Endothelial cell of umbilical vein (primary cell): ENCODE results near the gene ZNF385C. TPM values are rescaled to one million over a fixed set of nuclear protein-coding genes. Genes with fewer than 3 reads are reported as not detected.

Experiments used
- BruUV-seq: library from RNA; stranded (reverse); fragments of 400-500 nt; replicated peaks from 2 replicates; lab custom pipeline; 2021; lab: Mats Ljungman, UMichigan
- CTCF ChIA-PET: fragments of 300-600, 350-600 bp; sonication (Branson Sonifier 250); formaldehyde crosslinking; loops from one replicate; lab custom pipeline; 2021; ENCODE audit warnings: antibody characterized with exemption, inconsistent platforms; lab: Charles Lee
- POLR2A ChIA-PET: fragments of 300-600, 350-600 bp; sonication (Branson Sonifier 250); formaldehyde crosslinking; loops from one replicate; lab custom pipeline; 2021; ENCODE audit warnings: antibody characterized with exemption, inconsistent platforms; lab: Charles Lee
- DNase-seq: peaks from one replicate; pipeline ENCODE4 v3.0.0-alpha.2; 2011; ENCODE audit warnings: low read depth, low spot score
- FAIRE-seq: peaks from 2 replicates; lab custom pipeline; 2011; peaks lifted over from hg19 to GRCh38; lab: Jason Lieb, UNC
- H2AFZ ChIP-seq: 2 replicates; pipeline ENCODE4 v1.6.0; 2012; ENCODE audit warnings: low read depth, low read length, control low read depth, inconsistent platforms
- H3K27ac ChIP-seq: 2 replicates; pipeline ENCODE4 v1.5.1; 2011; ENCODE audit warnings: low read depth, mild to moderate bottlenecking, control low read depth, low read length, moderate library complexity; ENCODE audit not compliant: insufficient read depth
- H3K27me3 ChIP-seq, 2 experiments: 2 replicates each; pipeline versions ENCODE4 v1.6.0 to v1.6.1; 2011; ENCODE audit warnings: low read length in 2 of 2, mixed read lengths in 1 of 2; ENCODE audit not compliant: control insufficient read depth in 2 of 2, insufficient read depth in 2 of 2
- H3K36me3 ChIP-seq, 2 experiments: 2 replicates in 1 of 2; 3 replicates in 1 of 2; pipeline ENCODE4 v1.5.1; 2011; ENCODE audit warnings: low read length in 2 of 2, mild to moderate bottlenecking in 1 of 2, moderate library complexity in 1 of 2; ENCODE audit not compliant: control insufficient read depth in 2 of 2, insufficient read depth in 2 of 2; ENCODE audit errors: extremely low read depth in 1 of 2
- H3K4me1 ChIP-seq: 3 replicates; pipeline ENCODE4 v1.5.1; 2011; ENCODE audit warnings: mild to moderate bottlenecking, low read length; ENCODE audit not compliant: control insufficient read depth, insufficient read depth; ENCODE audit errors: extremely low read depth
- H3K4me2 ChIP-seq: 2 replicates; pipeline ENCODE4 v1.6.1; 2011; ENCODE audit warnings: low read length, control low read depth, mixed read lengths; ENCODE audit not compliant: insufficient read depth
- H3K4me3 ChIP-seq, 3 experiments: fragments of 200-600 bp in 1 of 3; sonication (generic), shearing (Covaris generic) in 1 of 3; replicated peaks in 1 of 3; 2 replicates each; pipeline ENCODE4 v1.5.1; 2011 to 2016; ENCODE audit warnings: control low read depth in 3 of 3, low read length in 3 of 3, mild to moderate bottlenecking in 2 of 3, inconsistent platforms in 1 of 3, low read depth in 1 of 3, moderate library complexity in 1 of 3; ENCODE audit not compliant: insufficient read depth in 1 of 3
- H3K79me2 ChIP-seq: 2 replicates; pipeline ENCODE4 v1.6.0; 2012; ENCODE audit warnings: low read length, inconsistent platforms; ENCODE audit not compliant: control insufficient read depth, insufficient read depth
- H3K9ac ChIP-seq: replicated peaks from 2 replicates; pipeline ENCODE3; 2011; ENCODE audit warnings: low read length, control low read depth; ENCODE audit not compliant: insufficient read depth; ENCODE audit errors: extremely low read depth
- H3K9me1 ChIP-seq: replicated peaks from 3 replicates; pipeline ENCODE4 v1.6.0; 2011; ENCODE audit warnings: mild to moderate bottlenecking, low read length; ENCODE audit not compliant: control insufficient read depth, insufficient read depth; ENCODE audit errors: extremely low read depth
- H3K9me3 ChIP-seq: replicated peaks from 2 replicates; pipeline ENCODE4 v1.5.1; 2012; ENCODE audit warnings: low read length, inconsistent platforms; ENCODE audit not compliant: control insufficient read depth, insufficient read depth
- H4K20me1 ChIP-seq: replicated peaks from 2 replicates; pipeline ENCODE3; 2011; ENCODE audit warnings: mild to moderate bottlenecking, low read length; ENCODE audit not compliant: control insufficient read depth, insufficient read depth; ENCODE audit errors: extremely low read depth
- EZH2 ChIP-seq: IDR thresholded peaks from 2 replicates; pipeline ENCODE4 v1.6.1; 2012; ENCODE audit warnings: borderline replicate concordance, low read depth, mild to moderate bottlenecking, moderate library complexity, low read length, inconsistent platforms; ENCODE audit not compliant: severe bottlenecking
- FOS ChIP-seq: IDR thresholded peaks from 2 replicates; pipeline ENCODE4 v1.6.1; 2011; ENCODE audit warnings: mild to moderate bottlenecking, low read length, moderate library complexity, borderline replicate concordance; ENCODE audit not compliant: insufficient read depth
- GATA2 ChIP-seq: IDR thresholded peaks from 2 replicates; pipeline ENCODE4 v1.7.0; 2011; ENCODE audit warnings: low read depth, mild to moderate bottlenecking, moderate library complexity, mixed read lengths, low read length; ENCODE audit not compliant: insufficient read length, insufficient read depth
- JUN ChIP-seq: IDR thresholded peaks from 2 replicates; pipeline ENCODE4 v1.6.1; 2011; ENCODE audit warnings: borderline replicate concordance, low read depth; ENCODE audit not compliant: insufficient read length, insufficient read depth
- MAX ChIP-seq: IDR thresholded peaks from 2 replicates; pipeline ENCODE4 v1.6.1; 2011; ENCODE audit not compliant: insufficient read depth, insufficient read length
- MYC ChIP-seq: IDR thresholded peaks from one replicate; pipeline ENCODE4 v1.6.1; 2011; ENCODE audit warnings: mild to moderate bottlenecking, low read depth, low read length
- POLR2A ChIP-seq: IDR thresholded peaks from 2 replicates; pipeline ENCODE4 v1.6.1; 2012; ENCODE audit warnings: low read depth, mild to moderate bottlenecking, control low read depth, low read length
- POLR2AphosphoS5 ChIP-seq: IDR thresholded peaks from 2 replicates; pipeline ENCODE4 v1.6.1; 2012; ENCODE audit warnings: low read depth, mild to moderate bottlenecking, control low read depth, low read length, moderate library complexity; ENCODE audit not compliant: insufficient read depth
- dilution Hi-C: fragments of 300-500 bp; cut with MboI; formaldehyde crosslinking; loops from one replicate; pipeline ENCODE4 v1.15.0; 2019; ENCODE audit warnings: low sequenced_read_pairs; ENCODE audit not compliant: extremely low pct_ligation_motif_present
- intact Hi-C: fragments of 100-400 bp; cut with micrococcal nuclease; formaldehyde crosslinking; loops from one replicate; pipeline ENCODE4 v1.10.0; 2022
- polyA plus RNA-seq, 4 experiments: library from polyadenylated mRNA; depleted of rRNA in 3 of 4; stranded (reverse) in 3 of 4; unstranded in 1 of 4; fragments of >200 nt; gene quantifications; 2 replicates each; pipeline versions ENCODE4 v1.2.1 to v1.2.3, GENCODE V29; 2011 to 2012; ENCODE audit warnings: missing spikeins in 1 of 4
- total RNA-seq: library from RNA; stranded (reverse); gene quantifications from 2 replicates; pipeline ENCODE4 v1.2.3, GENCODE V29; 2021
- TF ChIP-seq, protein P1 (sequence below), 2 donors: IDR thresholded peaks; 1 replicate in 1 of 2; 2 replicates in 1 of 2; pipeline ENCODE4 v1.5.1; 2011; ENCODE audit warnings: low read length in 2 of 2, mild to moderate bottlenecking in 2 of 2, moderate library complexity in 2 of 2, control low read depth in 1 of 2, inconsistent platforms in 1 of 2, low read depth in 1 of 2; ENCODE audit not compliant: insufficient read depth in 1 of 2; ENCODE audit errors: extremely low read depth in 1 of 2

ZNF385C gene
- total and polyA plus RNA-seq, 2 donors (not counting 3 experiments of a cell fraction or from before 2014, with no cell fraction given) = 0.07 TPM; not detected in 1

- Histone ChIP-seq H2AFZ (no peak overlapping the region), H3K36me3 (no peaks in the 10 kb centered on the region), H3K27ac (no peak overlapping the region), H3K4me1 (no peaks in the 10 kb centered on the region), H3K9me3 (no peaks in the 10 kb centered on the region), H3K9me1 (no peaks in the 10 kb centered on the region), H3K27me3 (peaks cover 0 to 1% of the 10 kb centered on the region in 2 experiments), H3K9ac (no peak overlapping the region), H3K4me3 (no peak overlapping the region), H3K4me2 (no peak overlapping the region), H3K79me2 (no peaks in the 10 kb centered on the region), H4K20me1 (no peaks in the 10 kb centered on the region)
- POLR2A ChIA-PET = no interaction called here
- DNase-seq (no peak), FAIRE-seq (no peak)
- dilution Hi-C loops = no loop called here
- TF ChIP-seq POLR2A = no peak
- TF ChIP-seq MAX = no peak
- TF ChIP-seq, protein P1, sequence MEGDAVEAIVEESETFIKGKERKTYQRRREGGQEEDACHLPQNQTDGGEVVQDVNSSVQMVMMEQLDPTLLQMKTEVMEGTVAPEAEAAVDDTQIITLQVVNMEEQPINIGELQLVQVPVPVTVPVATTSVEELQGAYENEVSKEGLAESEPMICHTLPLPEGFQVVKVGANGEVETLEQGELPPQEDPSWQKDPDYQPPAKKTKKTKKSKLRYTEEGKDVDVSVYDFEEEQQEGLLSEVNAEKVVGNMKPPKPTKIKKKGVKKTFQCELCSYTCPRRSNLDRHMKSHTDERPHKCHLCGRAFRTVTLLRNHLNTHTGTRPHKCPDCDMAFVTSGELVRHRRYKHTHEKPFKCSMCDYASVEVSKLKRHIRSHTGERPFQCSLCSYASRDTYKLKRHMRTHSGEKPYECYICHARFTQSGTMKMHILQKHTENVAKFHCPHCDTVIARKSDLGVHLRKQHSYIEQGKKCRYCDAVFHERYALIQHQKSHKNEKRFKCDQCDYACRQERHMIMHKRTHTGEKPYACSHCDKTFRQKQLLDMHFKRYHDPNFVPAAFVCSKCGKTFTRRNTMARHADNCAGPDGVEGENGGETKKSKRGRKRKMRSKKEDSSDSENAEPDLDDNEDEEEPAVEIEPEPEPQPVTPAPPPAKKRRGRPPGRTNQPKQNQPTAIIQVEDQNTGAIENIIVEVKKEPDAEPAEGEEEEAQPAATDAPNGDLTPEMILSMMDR (IDR thresholded peaks at IDR 0.05; ENCODE audit: extremely low read depth in 1 of 2, insufficient read depth in 1 of 2, low read depth in 1 of 2, low read length in 2 of 2) = no peak
- TF ChIP-seq JUN = no peak
- no peak for TF ChIP-seq GATA2
- no peak for TF ChIP-seq EZH2
- TF ChIP-seq FOS = no peak
- TF ChIP-seq MYC = no peak
- no peak for TF ChIP-seq POLR2AphosphoS5
- no TSS peak for BruUV-seq
- intact Hi-C loops = no loop called here
- CTCF ChIA-PET = interaction anchor here (1.0 kb wide), 1 partner anchor 8 kb away, joined by 4 read pairs; no protein-coding TSS in a partner anchor
Observed at GRCh38 chr17:42031584-42031983, 66.7 kb downstream of the ZNF385C start.
